ENCODE data around the gene TXNDC11. TPM values are rescaled to one million over a fixed set of nuclear protein-coding genes. Genes with fewer than 3 reads are reported as not detected.
"Not testable (repeated sequence)": the region's sequence is repeated elsewhere in the genome, so short reads cannot be mapped to it uniquely, and the experiment has no call there.

Gene TXNDC11
- total RNA-seq = 10 to 100 TPM; 52.0 to 62.1 TPM

- H3K9me3 ChIP-seq = no peaks in the 10 kb centered on the region
- H3K27me3 ChIP-seq = no peaks in the 10 kb centered on the region
- peak within 1 kb of the TSS; percentile 97 to 100 for H3K9ac ChIP-seq (ENCODE audit: low read depth in 2 of 2, low read length in 2 of 2)
- no peaks in the 10 kb centered on the region for H3K4me1 ChIP-seq
- intact Hi-C loops (cut with DNase I) = loop anchor here (10.0 kb wide), 1 partner anchor 52 kb away; the partner anchor contains the start of gene ZC3H7A
- TF ChIP-seq CTCF (IDR thresholded peaks at IDR 0.05) = no peak
- DNase-seq = peak; percentile 100
- H3K4me3 ChIP-seq = peak within 1 kb of the TSS; percentile 77
- H3K36me3 ChIP-seq = no peaks in the 10 kb centered on the region
- H3K27ac ChIP-seq = peak within 1 kb of the TSS; percentile 97
Measured at GRCh38 chr16:11742536-11743307, at the start of gene TXNDC11. TSS of gene TXNDC11 (minus strand) at chr16:11742857. CDS start at chr16:11742730, 127 bp downstream.

- intact Hi-C loops (cut with DNase I) = loop anchor here (10.0 kb wide), 1 partner anchor 46 kb away; the partner anchor contains the start of gene TXNDC11
- no peak overlapping the region for H3K4me3 ChIP-seq
- DNase-seq = no peak
- TF ChIP-seq CTCF (IDR thresholded peaks at IDR 0.05) = no peak
- H3K4me1 ChIP-seq = peaks cover 20% of the 10 kb centered on the region
- peak overlapping the region in 1 of 2 donors; percentile 23 for H3K9ac ChIP-seq (ENCODE audit: low read depth in 2 of 2, low read length in 2 of 2)
- no peaks in the 10 kb centered on the region for H3K36me3 ChIP-seq
- H3K9me3 ChIP-seq = no peaks in the 10 kb centered on the region
- H3K27me3 ChIP-seq = no peaks in the 10 kb centered on the region
- H3K27ac ChIP-seq = no peak overlapping the region
Measured at GRCh38 chr16:11791144-11791828, 48.6 kb upstream of the TXNDC11 start.

GRCh38 chr16:11788914-11789313 is 46.3 kb upstream of the TXNDC11 start:
- Histone ChIP-seq H3K9me3 (no peaks in the 10 kb centered on the region), H3K4me1 (peaks cover 16% of the 10 kb centered on the region), H3K9ac (ENCODE audit: low read depth in 2 of 2, low read length in 2 of 2) (no peak overlapping the region), H3K36me3 (no peaks in the 10 kb centered on the region), H3K4me3 (no peak overlapping the region), H3K27ac (no peak overlapping the region), H3K27me3 (no peaks in the 10 kb centered on the region)
- intact Hi-C loops (cut with DNase I) = no loop called here
- TF ChIP-seq CTCF (IDR thresholded peaks at IDR 0.05) = no peak
- DNase-seq = no peak

GRCh38 chr16:11784980-11785599 is 42.4 kb upstream of the TXNDC11 start:
- H3K4me3 ChIP-seq; H3K27ac ChIP-seq; DNase-seq; H3K27me3 ChIP-seq; H3K9ac ChIP-seq (ENCODE audit: low read depth in 2 of 2, low read length in 2 of 2); H3K36me3 ChIP-seq; intact Hi-C loops (cut with DNase I); H3K9me3 ChIP-seq; H3K4me1 ChIP-seq: not testable (repeated sequence)

- H3K4me3 ChIP-seq; H3K9me3 ChIP-seq; DNase-seq; H3K36me3 ChIP-seq; H3K9ac ChIP-seq (ENCODE audit: low read depth in 2 of 2, low read length in 2 of 2); intact Hi-C loops (cut with DNase I); H3K27me3 ChIP-seq; H3K4me1 ChIP-seq: not testable (repeated sequence)
- H3K27ac ChIP-seq = peak overlapping the region; percentile 91
Measured at GRCh38 chr16:11784381-11784780, 41.7 kb upstream of the TXNDC11 start.

- no peak for DNase-seq
- no peaks in the 10 kb centered on the region for H3K27me3 ChIP-seq
- H3K4me3 ChIP-seq = no peak overlapping the region
- H3K4me1 ChIP-seq = peaks cover 3% of the 10 kb centered on the region
- peak overlapping the region; percentile 91 for H3K27ac ChIP-seq
- no peak for TF ChIP-seq CTCF (IDR thresholded peaks at IDR 0.05)
- H3K9ac ChIP-seq (ENCODE audit: low read depth in 2 of 2, low read length in 2 of 2) = peak overlapping the region in 1 of 2 donors; percentile 74
- no peaks in the 10 kb centered on the region for H3K9me3 ChIP-seq
- H3K36me3 ChIP-seq = no peaks in the 10 kb centered on the region
- intact Hi-C loops (cut with DNase I) = no loop called here
Measured at GRCh38 chr16:11784038-11784369, 41.3 kb upstream of the TXNDC11 start.
